LNCaP clone FGC (cell line): ENCODE data around the gene HMGXB4.

Experiments used
- DNase-seq: peaks from one replicate; pipeline ENCODE4 v3.0.0-alpha.2; 2011; ENCODE audit warnings: low read depth
- H3K4me3 ChIP-seq: 2 replicates; pipeline ENCODE4 v1.5.1; 2011; ENCODE audit warnings: mild to moderate bottlenecking, low read depth, low read length, control low read depth
- CTCF ChIP-seq: IDR thresholded peaks from 2 replicates; pipeline ENCODE4 v1.5.1; 2012; ENCODE audit warnings: mild to moderate bottlenecking; ENCODE audit not compliant: control insufficient read depth, insufficient read depth; ENCODE audit errors: extremely low read depth

HMGXB4 gene

DNA sequence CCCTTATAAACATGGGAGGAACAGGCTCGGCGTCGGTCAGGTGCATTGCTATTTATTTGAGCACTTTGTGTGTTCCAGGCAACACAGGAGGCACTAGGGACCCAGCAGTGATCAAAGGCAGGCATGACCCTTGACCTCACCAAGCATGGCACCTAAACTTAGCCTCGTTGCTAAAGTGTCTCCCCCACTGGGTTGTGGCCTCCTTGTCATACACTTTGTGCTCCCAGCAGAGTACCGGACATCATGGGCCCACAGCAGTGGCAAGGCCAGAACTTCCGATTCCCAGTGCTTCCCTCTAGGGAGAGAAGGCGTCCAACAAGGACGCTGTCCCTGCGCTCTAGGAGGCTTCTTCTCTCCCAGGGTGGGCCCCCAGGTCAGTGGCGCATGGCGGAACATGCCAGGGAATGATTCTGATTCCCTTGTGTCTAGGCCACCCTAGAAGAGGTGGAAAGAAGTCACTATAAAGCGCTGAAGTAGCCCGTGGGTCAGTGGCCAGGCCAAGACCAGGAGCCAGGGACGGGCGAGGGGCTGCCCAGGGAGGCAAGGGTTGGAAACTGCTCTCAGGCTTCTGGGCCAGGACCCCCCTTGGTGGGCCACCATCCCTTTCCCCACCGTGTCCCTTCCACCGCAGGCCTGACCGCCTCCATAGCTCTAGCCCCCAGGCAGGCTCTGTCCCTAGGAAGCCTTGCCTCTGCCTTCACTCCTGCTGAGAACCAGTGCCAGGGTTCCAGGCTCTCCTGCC is 62.1 kb downstream of the HMGXB4 start:
- H3K4me3 ChIP-seq: no peak overlapping the region
- TF ChIP-seq CTCF: no peak

DNA sequence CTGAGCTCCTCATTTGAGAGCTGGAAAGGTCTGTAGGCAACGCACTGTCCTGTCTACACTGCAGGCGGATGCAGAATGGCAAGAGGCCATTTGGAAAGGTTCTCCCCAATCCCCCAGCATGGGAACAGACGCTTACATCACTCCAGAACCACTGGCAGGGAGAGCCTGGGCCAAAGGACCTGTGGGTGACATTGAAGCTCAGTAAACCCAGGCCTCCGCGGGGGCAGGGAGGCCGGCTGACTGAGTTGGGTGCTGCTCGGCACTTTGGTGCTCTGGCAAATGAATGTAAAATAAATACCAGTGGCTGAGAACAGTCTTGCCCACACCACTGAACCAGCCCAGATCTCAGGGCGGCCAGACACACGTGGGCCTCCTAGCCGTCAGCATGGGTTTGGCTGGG is 64.8 kb downstream of the HMGXB4 start:
- no peak for TF ChIP-seq CTCF
- no peak overlapping the region for H3K4me3 ChIP-seq
- no peak for DNase-seq

More for the DNA sequence above, 62.1 kb downstream of the HMGXB4 start:
- DNase-seq: no peak

DNA sequence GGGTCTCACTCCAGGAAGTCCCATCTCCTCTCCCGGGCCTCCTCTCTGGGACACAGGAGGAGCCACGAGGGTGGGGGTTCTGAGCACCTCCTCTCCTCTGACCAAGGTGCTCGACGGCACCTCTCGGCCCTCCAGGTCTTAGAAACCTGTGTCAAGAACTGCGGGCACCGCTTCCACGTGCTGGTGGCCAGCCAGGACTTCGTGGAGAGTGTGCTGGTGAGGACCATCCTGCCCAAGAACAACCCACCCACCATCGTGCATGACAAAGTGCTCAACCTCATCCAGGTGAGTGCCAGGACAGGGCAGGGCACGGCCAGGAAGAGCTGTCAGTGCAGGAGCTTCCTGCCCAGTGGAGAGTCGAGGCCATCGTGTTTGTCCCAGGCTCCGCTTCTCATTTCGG is 65.6 kb downstream of the HMGXB4 start:
- TF ChIP-seq CTCF: no peak
- H3K4me3 ChIP-seq: no peak overlapping the region
- DNase-seq: no peak

DNA sequence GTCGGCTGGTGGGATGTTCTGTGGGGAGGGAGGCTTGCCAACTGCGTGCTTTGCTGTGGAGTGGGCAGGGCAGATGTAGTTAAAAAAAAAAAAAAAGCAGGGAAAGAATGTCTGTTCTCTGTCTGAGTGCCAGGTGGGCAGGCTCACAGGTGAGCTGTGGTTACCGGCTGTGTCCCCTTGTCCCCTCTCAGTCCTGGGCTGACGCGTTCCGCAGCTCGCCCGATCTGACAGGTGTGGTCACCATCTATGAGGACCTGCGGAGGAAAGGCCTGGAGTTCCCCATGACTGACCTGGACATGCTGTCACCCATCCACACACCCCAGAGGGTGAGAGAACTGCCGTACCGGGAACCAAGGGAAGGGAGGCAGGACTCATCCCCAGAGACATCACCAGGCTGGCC is 66.0 kb downstream of the HMGXB4 start:
- no peak overlapping the region for H3K4me3 ChIP-seq
- TF ChIP-seq CTCF: no peak

DNA sequence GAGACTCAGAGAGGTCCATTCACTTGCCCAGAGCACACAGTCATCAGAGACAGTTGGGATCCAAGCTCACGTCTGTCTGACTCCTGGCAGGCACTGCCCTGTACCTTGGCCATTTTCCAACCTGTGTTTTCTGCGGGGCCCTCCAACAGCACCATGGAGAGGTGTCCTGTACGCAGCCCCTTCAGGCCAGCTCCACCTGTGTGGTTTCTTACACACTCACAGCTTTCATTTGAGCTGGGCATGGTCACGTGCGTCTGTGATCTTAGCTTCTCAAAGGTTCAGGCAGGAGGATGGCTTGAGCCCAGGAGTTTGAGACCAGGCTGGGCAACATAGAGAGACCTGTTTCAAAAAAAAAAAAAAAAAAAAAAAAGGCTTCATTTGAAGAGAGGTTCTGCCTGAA is 66.8 kb downstream of the HMGXB4 start:
- no peak for TF ChIP-seq CTCF
- no peak overlapping the region for H3K4me3 ChIP-seq
- no peak for DNase-seq

More for the DNA sequence above, 66.0 kb downstream of the HMGXB4 start:
- no peak for DNase-seq

DNA sequence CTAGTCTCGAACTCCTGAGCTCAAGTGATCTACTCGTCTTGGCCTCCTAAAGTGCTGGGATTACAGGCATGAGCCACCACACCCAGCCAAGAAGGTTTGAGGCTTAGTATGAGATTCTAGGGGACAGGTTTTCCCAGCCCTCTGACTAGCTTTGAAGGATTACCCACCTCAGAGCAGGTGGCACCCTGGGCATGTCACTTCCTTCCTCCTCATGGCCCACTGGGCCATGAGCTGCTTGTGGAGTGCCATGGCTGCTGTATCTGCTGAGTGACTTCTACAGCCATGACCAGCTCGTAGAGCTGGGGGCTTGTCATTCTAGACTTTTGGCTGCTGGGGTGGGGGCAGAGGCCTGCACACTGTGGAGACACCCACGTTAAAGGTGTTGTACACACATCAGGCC is 67.5 kb downstream of the HMGXB4 start:
- no peak for DNase-seq
- no peak overlapping the region for H3K4me3 ChIP-seq
- no peak for TF ChIP-seq CTCF

- no peak overlapping the region for H3K4me3 ChIP-seq
- TF ChIP-seq CTCF: no peak
- DNase-seq: no peak
These were observed 67.9 kb downstream of the HMGXB4 start for GRCh38 chr22:35325209-35325608.
